Activated T-cell treated with anti-CD3 and anti-CD28 coated beads, Interleukin-2, amount 50 U/mL, for 72 hours (primary cell): ENCODE results near the gene TSEN15. TPM values are rescaled to one million over a fixed set of nuclear protein-coding genes. Genes with fewer than 3 reads are reported as not detected.
A peak's percentile ranks its signal among the peaks of the same experiment; 100 is the strongest.

Experiments
- ATAC-seq, 2 donors: fragments of 150-1000 bp; cut with Tn5 transposase; replicated peaks in 1 of 2; 2 replicates each; pipeline ENCODE4 v1.10.0; 2021; ENCODE audit warnings: moderate library complexity in 2 of 2, mild to moderate bottlenecking in 1 of 2
- DNase-seq, 2 donors: peaks; one replicate each; pipeline ENCODE4 v3.0.0; 2021 to 2022; ENCODE audit warnings: mixed read lengths in 1 of 2
- H3K27ac Mint-ChIP-seq: one replicate; pipeline ENCODE4 v1.8.0; 2022; ENCODE audit warnings: mild to moderate bottlenecking, moderate library complexity, mixed read lengths
- H3K27me3 Mint-ChIP-seq: one replicate; pipeline ENCODE4 v1.8.0; 2022; ENCODE audit warnings: low read depth, mixed read lengths
- H3K36me3 Mint-ChIP-seq, 2 donors: one replicate each; pipeline ENCODE4 v1.8.0; 2022; ENCODE audit warnings: mixed read lengths in 2 of 2, mild to moderate bottlenecking in 1 of 2; ENCODE audit not compliant: insufficient read depth in 2 of 2
- H3K4me1 Mint-ChIP-seq: one replicate; pipeline ENCODE4 v1.8.0; 2022; ENCODE audit warnings: low read depth, mixed read lengths
- H3K4me3 Mint-ChIP-seq, 2 donors: one replicate each; pipeline ENCODE4 v1.8.0; 2022; ENCODE audit warnings: mild to moderate bottlenecking in 2 of 2, mixed read lengths in 2 of 2, moderate library complexity in 2 of 2
- H3K9me3 Mint-ChIP-seq, 2 donors: one replicate each; pipeline ENCODE4 v1.8.0; 2022; ENCODE audit warnings: mixed read lengths in 2 of 2
- total RNA-seq, 2 donors: library from RNA; stranded (reverse); gene quantifications; one replicate each; pipeline ENCODE4 v1.2.3, GENCODE V29; 2022

Gene TSEN15
- total RNA-seq, 2 donors from 2014 or later, result 74.2 to 82.3 TPM

GRCh38 chr1:184021728-184022127 lies 29.8 kb upstream of the TSEN15 start:
- no peak overlapping the region for H3K4me3 Mint-ChIP-seq
- no peaks in the 10 kb centered on the region for H3K36me3 Mint-ChIP-seq
- no peaks in the 10 kb centered on the region for H3K9me3 Mint-ChIP-seq
- H3K27ac Mint-ChIP-seq, result no peak overlapping the region
- no peaks in the 10 kb centered on the region for H3K4me1 Mint-ChIP-seq
- peaks cover 29% of the 10 kb centered on the region for H3K27me3 Mint-ChIP-seq
- no peak for ATAC-seq
- DNase-seq, result no peak

- Mint-ChIP-seq H3K27me3 (peaks cover 32% of the 10 kb centered on the region), H3K4me3 (no peak overlapping the region), H3K4me1 (no peaks in the 10 kb centered on the region), H3K9me3 (no peaks in the 10 kb centered on the region), H3K36me3 (no peaks in the 10 kb centered on the region), H3K27ac (no peak overlapping the region)
- ATAC-seq (no peak), DNase-seq (no peak)
Observed at GRCh38 chr1:184022668-184023067, 28.9 kb upstream of the TSEN15 start.

GRCh38 chr1:184023171-184023570 lies 28.4 kb upstream of the TSEN15 start:
- H3K4me3 Mint-ChIP-seq, result no peak overlapping the region
- ATAC-seq (no peak), DNase-seq (no peak)
- no peaks in the 10 kb centered on the region for H3K36me3 Mint-ChIP-seq
- H3K27ac Mint-ChIP-seq, result no peak overlapping the region
- H3K27me3 Mint-ChIP-seq, result peaks cover 33% of the 10 kb centered on the region
- no peaks in the 10 kb centered on the region for H3K4me1 Mint-ChIP-seq
- H3K9me3 Mint-ChIP-seq, result no peaks in the 10 kb centered on the region

GRCh38 chr1:184025242-184025675 lies 26.3 kb upstream of the TSEN15 start:
- Mint-ChIP-seq H3K4me3 (no peak overlapping the region), H3K27ac (no peak overlapping the region), H3K27me3 (peaks cover 47% of the 10 kb centered on the region), H3K9me3 (no peaks in the 10 kb centered on the region), H3K36me3 (no peaks in the 10 kb centered on the region), H3K4me1 (no peaks in the 10 kb centered on the region)
- DNase-seq, result no peak
- no peak for ATAC-seq

- DNase-seq (no peak), ATAC-seq (no peak)
- Mint-ChIP-seq H3K27me3 (peaks cover 52% of the 10 kb centered on the region), H3K9me3 (no peaks in the 10 kb centered on the region), H3K27ac (no peak overlapping the region), H3K4me3 (no peak overlapping the region), H3K4me1 (no peaks in the 10 kb centered on the region), H3K36me3 (no peaks in the 10 kb centered on the region)
Observed at GRCh38 chr1:184027826-184028695, 23.5 kb upstream of the TSEN15 start.

- Mint-ChIP-seq H3K4me3 (no peak overlapping the region), H3K27ac (no peak overlapping the region), H3K9me3 (no peaks in the 10 kb centered on the region), H3K36me3 (no peaks in the 10 kb centered on the region), H3K27me3 (peaks cover 62% of the 10 kb centered on the region), H3K4me1 (peaks cover 6% of the 10 kb centered on the region)
- DNase-seq, result no peak
- no peak for ATAC-seq
Observed at GRCh38 chr1:184028854-184029623, 22.5 kb upstream of the TSEN15 start.

- Mint-ChIP-seq H3K27me3 (peaks cover 77% of the 10 kb centered on the region), H3K4me1 (peaks cover 10% of the 10 kb centered on the region), H3K36me3 (no peaks in the 10 kb centered on the region), H3K9me3 (no peaks in the 10 kb centered on the region), H3K4me3 (no peak overlapping the region), H3K27ac (no peak overlapping the region)
- ATAC-seq (no peak), DNase-seq (no peak)
Observed at GRCh38 chr1:184030433-184031091, 21.0 kb upstream of the TSEN15 start.

- no peak overlapping the region for H3K27ac Mint-ChIP-seq
- no peak for ATAC-seq
- peaks cover 15% of the 10 kb centered on the region for H3K4me1 Mint-ChIP-seq
- H3K9me3 Mint-ChIP-seq, result no peaks in the 10 kb centered on the region
- peaks cover 82% of the 10 kb centered on the region for H3K27me3 Mint-ChIP-seq
- H3K4me3 Mint-ChIP-seq, result no peak overlapping the region
- no peak for DNase-seq
- peaks cover 0 to 2% of the 10 kb centered on the region in 2 donors for H3K36me3 Mint-ChIP-seq
Observed at GRCh38 chr1:184031092-184031408, 20.5 kb upstream of the TSEN15 start.

GRCh38 chr1:184031409-184032107 lies 20.0 kb upstream of the TSEN15 start:
- no peaks in the 10 kb centered on the region for H3K9me3 Mint-ChIP-seq
- no peak for DNase-seq
- no peak for ATAC-seq
- peaks cover 83% of the 10 kb centered on the region for H3K27me3 Mint-ChIP-seq
- no peak overlapping the region for H3K27ac Mint-ChIP-seq
- H3K4me3 Mint-ChIP-seq, result no peak overlapping the region
- peaks cover 19% of the 10 kb centered on the region for H3K4me1 Mint-ChIP-seq
- H3K36me3 Mint-ChIP-seq, result peaks cover 0 to 2% of the 10 kb centered on the region in 2 donors

- Mint-ChIP-seq H3K4me3 (no peak overlapping the region), H3K27me3 (peaks cover 79% of the 10 kb centered on the region), H3K27ac (no peak overlapping the region), H3K4me1 (peaks cover 19% of the 10 kb centered on the region), H3K36me3 (peaks cover 0 to 2% of the 10 kb centered on the region in 2 donors), H3K9me3 (no peaks in the 10 kb centered on the region)
- no peak for ATAC-seq
- no peak for DNase-seq
Observed at GRCh38 chr1:184032306-184032929, 19.1 kb upstream of the TSEN15 start.

- H3K27ac Mint-ChIP-seq, result no peak overlapping the region
- peaks cover 83% of the 10 kb centered on the region for H3K27me3 Mint-ChIP-seq
- peaks cover 24% of the 10 kb centered on the region for H3K4me1 Mint-ChIP-seq
Observed at GRCh38 chr1:184032930-184033418, 18.6 kb upstream of the TSEN15 start.

GRCh38 chr1:184033711-184034167 lies 17.8 kb upstream of the TSEN15 start:
- no peak overlapping the region for H3K27ac Mint-ChIP-seq
- DNase-seq (peak in 1 of 2 donors; percentile 9), ATAC-seq (peak; percentile 24 to 35)
- H3K9me3 Mint-ChIP-seq, result no peaks in the 10 kb centered on the region
- H3K27me3 Mint-ChIP-seq, result peaks cover 84% of the 10 kb centered on the region
- peaks cover 32% of the 10 kb centered on the region for H3K4me1 Mint-ChIP-seq
- H3K36me3 Mint-ChIP-seq, result peaks cover 4 to 5% of the 10 kb centered on the region in 2 donors
- no peak overlapping the region for H3K4me3 Mint-ChIP-seq

More at GRCh38 chr1:184032930-184033418, 18.6 kb upstream of the TSEN15 start:
- DNase-seq (no peak), ATAC-seq (no peak)
- no peaks in the 10 kb centered on the region for H3K9me3 Mint-ChIP-seq
- peaks cover 3 to 5% of the 10 kb centered on the region in 2 donors for H3K36me3 Mint-ChIP-seq
- no peak overlapping the region for H3K4me3 Mint-ChIP-seq
